ENCODE measurements around the gene ITGA3.

ITGA3 gene

DNA sequence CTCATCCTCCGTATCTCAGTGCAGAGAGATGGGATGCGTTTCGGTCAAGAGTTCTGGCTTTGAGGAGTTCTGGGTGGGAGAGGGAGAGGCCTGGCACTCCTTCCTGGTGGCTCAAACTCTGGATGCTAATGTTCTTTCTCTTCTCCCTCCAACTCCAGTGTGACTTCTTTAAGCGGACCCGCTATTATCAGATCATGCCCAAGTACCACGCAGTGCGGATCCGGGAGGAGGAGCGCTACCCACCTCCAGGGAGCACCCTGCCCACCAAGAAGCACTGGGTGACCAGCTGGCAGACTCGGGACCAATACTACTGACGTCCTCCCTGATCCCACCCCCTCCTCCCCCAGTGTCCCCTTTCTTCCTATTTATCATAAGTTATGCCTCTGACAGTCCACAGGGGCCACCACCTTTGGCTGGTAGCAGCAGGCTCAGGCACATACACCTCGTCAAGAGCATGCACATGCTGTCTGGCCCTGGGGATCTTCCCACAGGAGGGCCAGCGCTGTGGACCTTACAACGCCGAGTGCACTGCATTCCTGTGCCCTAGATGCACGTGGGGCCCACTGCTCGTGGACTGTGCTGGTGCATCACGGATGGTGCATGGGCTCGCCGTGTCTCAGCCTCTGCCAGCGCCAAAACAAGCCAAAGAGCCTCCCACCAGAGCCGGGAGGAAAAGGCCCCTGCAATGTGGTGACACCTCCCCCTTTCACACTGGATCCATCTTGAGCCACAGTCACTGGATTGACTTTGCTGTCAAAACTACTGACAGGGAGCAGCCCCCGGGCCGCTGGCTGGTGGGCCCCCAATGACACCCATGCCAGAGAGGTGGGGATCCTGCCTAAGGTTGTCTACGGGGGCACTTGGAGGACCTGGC is 33.3 kb downstream of the ITGA3 start:
- CTCF ChIA-PET: interaction anchor here (3.2 to 6.6 kb wide), 2 partner anchors 60 kb away, joined by 70 to 75 read pairs; no protein-coding TSS in a partner anchor
- DNase-seq (ENCODE audit: extremely low spot score): no peak
- POLR2A ChIA-PET: no interaction called here
- TF ChIP-seq, protein P1, sequence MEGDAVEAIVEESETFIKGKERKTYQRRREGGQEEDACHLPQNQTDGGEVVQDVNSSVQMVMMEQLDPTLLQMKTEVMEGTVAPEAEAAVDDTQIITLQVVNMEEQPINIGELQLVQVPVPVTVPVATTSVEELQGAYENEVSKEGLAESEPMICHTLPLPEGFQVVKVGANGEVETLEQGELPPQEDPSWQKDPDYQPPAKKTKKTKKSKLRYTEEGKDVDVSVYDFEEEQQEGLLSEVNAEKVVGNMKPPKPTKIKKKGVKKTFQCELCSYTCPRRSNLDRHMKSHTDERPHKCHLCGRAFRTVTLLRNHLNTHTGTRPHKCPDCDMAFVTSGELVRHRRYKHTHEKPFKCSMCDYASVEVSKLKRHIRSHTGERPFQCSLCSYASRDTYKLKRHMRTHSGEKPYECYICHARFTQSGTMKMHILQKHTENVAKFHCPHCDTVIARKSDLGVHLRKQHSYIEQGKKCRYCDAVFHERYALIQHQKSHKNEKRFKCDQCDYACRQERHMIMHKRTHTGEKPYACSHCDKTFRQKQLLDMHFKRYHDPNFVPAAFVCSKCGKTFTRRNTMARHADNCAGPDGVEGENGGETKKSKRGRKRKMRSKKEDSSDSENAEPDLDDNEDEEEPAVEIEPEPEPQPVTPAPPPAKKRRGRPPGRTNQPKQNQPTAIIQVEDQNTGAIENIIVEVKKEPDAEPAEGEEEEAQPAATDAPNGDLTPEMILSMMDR (IDR thresholded peaks at IDR 0.05; ENCODE audit: control extremely low read depth, extremely low read depth, low read depth, missing control alignments): no peak

DNA sequence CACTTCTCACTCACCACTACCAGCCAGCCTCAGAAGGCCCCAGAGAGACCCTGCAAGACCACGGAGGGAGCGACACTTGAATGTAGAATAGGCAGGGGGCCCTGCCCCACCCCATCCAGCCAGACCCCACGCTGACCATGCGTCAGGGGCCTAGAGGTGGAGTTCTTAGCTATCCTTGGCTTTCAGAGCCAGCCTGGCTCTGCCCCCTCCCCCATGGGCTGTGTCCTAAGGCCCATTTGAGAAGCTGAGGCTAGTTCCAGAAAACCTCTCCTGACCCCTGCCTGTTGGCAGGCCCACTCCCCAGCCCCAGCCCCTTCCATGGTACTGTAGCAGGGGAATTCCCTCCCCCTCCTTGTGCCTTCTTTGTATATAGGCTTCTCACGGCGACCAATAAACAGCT is 34.2 kb downstream of the ITGA3 start:
- CTCF ChIA-PET: interaction anchor here (0.9 to 6.6 kb wide), 5 partner anchors 10 to 92 kb away, joined by 3 to 75 read pairs (median 5); no protein-coding TSS in a partner anchor
- no peak for DNase-seq (ENCODE audit: extremely low spot score)
- POLR2A ChIA-PET: no interaction called here
- TF ChIP-seq, protein P1 (IDR thresholded peaks at IDR 0.05; ENCODE audit: control extremely low read depth, extremely low read depth, low read depth, missing control alignments): no peak

GRCh38 chr17:50090971-50091917 is 35.3 kb downstream of the ITGA3 start:
- TF ChIP-seq, protein P1 (IDR thresholded peaks at IDR 0.05; ENCODE audit: control extremely low read depth, extremely low read depth, low read depth, missing control alignments): no peak
- POLR2A ChIA-PET: no interaction called here

DNA sequence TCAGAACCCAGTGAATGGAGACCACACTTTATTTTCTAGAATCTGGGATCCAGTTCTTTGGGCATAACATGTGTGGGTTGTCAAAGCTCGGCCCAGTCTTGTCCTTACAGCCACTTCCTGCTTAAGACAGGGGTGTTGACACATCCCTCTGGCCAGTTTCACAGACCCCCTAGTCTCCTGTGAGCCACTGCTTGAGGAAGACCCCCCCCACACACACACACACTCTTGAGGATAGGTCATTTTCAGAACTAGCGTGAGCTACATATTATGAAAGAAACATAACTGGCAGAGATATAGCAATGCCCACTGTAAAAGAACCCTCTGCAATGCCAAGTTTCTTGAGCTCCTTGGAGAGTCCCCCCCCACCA is 36.0 kb downstream of the ITGA3 start:
- POLR2A ChIA-PET: no interaction called here
- CTCF ChIA-PET: interaction anchor here (1.0 to 15.6 kb wide), 11 partner anchors 23 to 205 kb away, joined by 3 to 246 read pairs (median 18); partner anchors contain the start of gene ITGA3
- no peak for DNase-seq (ENCODE audit: extremely low spot score)
- TF ChIP-seq, protein P1 (IDR thresholded peaks at IDR 0.05; ENCODE audit: control extremely low read depth, extremely low read depth, low read depth, missing control alignments): no peak

More at GRCh38 chr17:50090971-50091917, 35.3 kb downstream of the ITGA3 start:
- CTCF ChIA-PET: interaction anchor here (1.0 to 15.6 kb wide), 8 partner anchors 24 to 93 kb away, joined by 3 to 246 read pairs (median 21); partner anchors contain the start of gene ITGA3
- DNase-seq (ENCODE audit: extremely low spot score): no peak

DNA sequence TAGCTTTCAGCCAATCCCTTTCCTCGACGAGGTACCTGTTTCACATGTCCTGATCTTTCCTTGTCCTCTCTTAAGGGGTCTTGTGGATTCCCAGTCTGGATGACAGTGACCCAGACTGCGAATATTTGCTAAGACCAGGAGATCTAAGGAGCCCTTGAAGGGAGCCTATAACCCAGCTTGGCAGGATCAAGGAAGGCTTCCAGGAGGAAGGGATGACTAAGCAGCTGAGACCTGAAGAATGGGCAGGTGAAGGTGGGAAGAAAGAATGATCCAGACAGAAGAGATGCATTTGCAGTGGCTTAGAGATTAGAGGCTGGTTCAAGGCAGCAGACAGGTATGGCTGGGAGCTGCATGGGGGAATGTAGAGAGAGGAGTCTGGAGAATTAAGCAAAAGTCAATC is 37.3 kb downstream of the ITGA3 start:
- ChIA-PET POLR2A (no interaction called here), CTCF (interaction anchor here (1.1 to 15.6 kb wide), 24 partner anchors 11 to 536 kb away, joined by 4 to 246 read pairs (median 14); partner anchors contain the start of genes COL1A1, ITGA3, SAMD14 and TMEM92)
- TF ChIP-seq, protein P1 (IDR thresholded peaks at IDR 0.05; ENCODE audit: control extremely low read depth, extremely low read depth, low read depth, missing control alignments): no peak
- no peak for DNase-seq (ENCODE audit: extremely low spot score)

DNA sequence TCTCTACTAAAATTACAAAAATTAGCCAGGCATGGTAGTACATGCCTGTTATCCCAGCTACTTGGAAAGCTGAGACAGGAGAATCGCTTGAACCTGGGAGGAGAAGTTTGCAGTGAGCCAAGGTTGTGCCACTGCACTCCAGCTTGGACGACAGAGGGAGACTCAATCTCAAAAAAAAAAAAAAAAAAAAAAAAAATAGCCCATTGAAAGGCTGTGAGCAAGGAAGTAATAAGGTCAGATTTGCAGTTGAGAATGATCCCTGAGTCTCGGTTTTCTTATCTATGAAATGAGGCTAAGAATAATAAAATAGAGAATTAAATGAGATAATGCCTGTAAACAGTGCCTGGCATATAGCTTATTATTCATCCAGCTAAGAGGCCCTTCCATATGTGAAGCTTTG is 37.9 kb downstream of the ITGA3 start:
- CTCF ChIA-PET: interaction anchor here (0.6 to 15.6 kb wide), 63 partner anchors 9 to 637 kb away, joined by 3 to 246 read pairs (median 5); partner anchors contain the start of genes COL1A1, DLX3, ITGA3 and SAMD14
- DNase-seq (ENCODE audit: extremely low spot score): no peak
- TF ChIP-seq, protein P1 (IDR thresholded peaks at IDR 0.05; ENCODE audit: control extremely low read depth, extremely low read depth, low read depth, missing control alignments): no peak
- POLR2A ChIA-PET: no interaction called here
